HepG2 (cell line): ENCODE measurements around the gene UBE2D3.

Experiments
- BRCA1 ChIP-seq: sonication (generic); formaldehyde crosslinking; IDR thresholded peaks from 2 replicates; pipeline ENCODE4 v1.4.0; 2020; ENCODE audit warnings: missing genetic modification reagents
- CTCF ChIP-seq: sonication (generic); formaldehyde crosslinking; IDR thresholded peaks from 2 replicates; pipeline ENCODE4 v1.5.0; 2020; ENCODE audit warnings: mild to moderate bottlenecking, missing genetic modification reagents, moderate library complexity
- RXRA ChIP-seq: sonication (generic); formaldehyde crosslinking; IDR thresholded peaks from 2 replicates; pipeline ENCODE4 v1.5.1; 2020; ENCODE audit warnings: missing genetic modification reagents
- ZIK1 ChIP-seq: sonication (generic); formaldehyde crosslinking; IDR thresholded peaks from 2 replicates; pipeline ENCODE4 v1.5.0; 2020; ENCODE audit warnings: mild to moderate bottlenecking, low read depth, missing genetic modification reagents, borderline replicate concordance

- no peak for TF ChIP-seq CTCF
- TF ChIP-seq RXRA (CRISPR knock-in tag) = no peak
- no peak for TF ChIP-seq ZIK1 (CRISPR knock-in tag)
- no peak for TF ChIP-seq BRCA1 (CRISPR knock-in tag)
Measured at GRCh38 chr4:102860611-102861324, 33.4 kb upstream of the UBE2D3 start.
